Rectal smooth muscle tissue (tissue), 1 donor: ENCODE results near the gene CDH24.
A peak's percentile ranks its signal among the peaks of the same experiment; 100 is the strongest.

Experiments
- H3K27ac ChIP-seq: one replicate; pipeline ENCODE4 v1.7.0; 2013; ENCODE audit warnings: low read depth, low read length, inconsistent platforms
- H3K27me3 ChIP-seq: one replicate; pipeline ENCODE4 v1.7.0; 2013; ENCODE audit warnings: low read length; ENCODE audit not compliant: control insufficient read depth, insufficient read depth
- H3K36me3 ChIP-seq: one replicate; pipeline ENCODE4 v1.7.0; 2013; ENCODE audit warnings: low read length; ENCODE audit not compliant: control insufficient read depth, insufficient read depth
- H3K4me1 ChIP-seq: one replicate; pipeline ENCODE4 v1.7.0; 2013; ENCODE audit warnings: low read length; ENCODE audit not compliant: control insufficient read depth, insufficient read depth
- H3K4me3 ChIP-seq: one replicate; pipeline ENCODE4 v1.7.0; 2013; ENCODE audit warnings: low read length
- H3K9ac ChIP-seq: one replicate; pipeline ENCODE4 v1.7.0; 2013; ENCODE audit warnings: low read length

CDH24 gene

DNA sequence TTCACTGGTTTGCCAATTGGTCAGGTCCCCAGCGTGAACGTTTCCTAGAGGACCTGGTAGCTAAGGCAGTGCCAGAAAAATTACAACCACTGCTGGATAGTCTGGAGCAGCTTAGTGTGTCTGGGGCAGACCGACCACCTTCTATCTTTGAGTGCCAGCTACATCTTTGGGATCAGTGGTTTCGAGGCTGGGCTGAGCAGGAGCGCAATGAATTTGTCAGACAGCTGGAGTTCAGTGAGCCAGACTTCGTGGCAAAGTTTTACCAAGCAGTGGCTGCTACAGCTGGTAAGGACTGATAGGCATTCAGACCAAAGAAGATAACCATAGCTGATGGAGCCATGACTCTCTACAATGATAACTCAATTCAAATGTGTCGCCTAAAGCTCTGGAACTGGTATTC lies 40.5 kb upstream of the CDH24 start:
- peaks cover 22% of the 10 kb centered on the region for H3K4me1 ChIP-seq
- no peak overlapping the region for H3K27ac ChIP-seq
- H3K27me3 ChIP-seq = no peaks in the 10 kb centered on the region
- peaks cover 11% of the 10 kb centered on the region for H3K36me3 ChIP-seq
- H3K9ac ChIP-seq = no peak overlapping the region
- no peak overlapping the region for H3K4me3 ChIP-seq

- peaks cover 22% of the 10 kb centered on the region for H3K4me1 ChIP-seq
- H3K9ac ChIP-seq = peak within 1 kb of the TSS; percentile 97
- H3K36me3 ChIP-seq = peaks cover 18% of the 10 kb centered on the region
- H3K27ac ChIP-seq = peak within 1 kb of the TSS; percentile 100
- peak within 1 kb of the TSS; percentile 100 for H3K4me3 ChIP-seq
- no peaks in the 10 kb centered on the region for H3K27me3 ChIP-seq
Measured at GRCh38 chr14:23095196-23096108, 38.1 kb upstream of the CDH24 start, which contains the start of gene C14orf119. Gene C14orf119 (plus strand): TSS chr14:23095505. CDS start chr14:23097659, 2,154 bp downstream.

DNA sequence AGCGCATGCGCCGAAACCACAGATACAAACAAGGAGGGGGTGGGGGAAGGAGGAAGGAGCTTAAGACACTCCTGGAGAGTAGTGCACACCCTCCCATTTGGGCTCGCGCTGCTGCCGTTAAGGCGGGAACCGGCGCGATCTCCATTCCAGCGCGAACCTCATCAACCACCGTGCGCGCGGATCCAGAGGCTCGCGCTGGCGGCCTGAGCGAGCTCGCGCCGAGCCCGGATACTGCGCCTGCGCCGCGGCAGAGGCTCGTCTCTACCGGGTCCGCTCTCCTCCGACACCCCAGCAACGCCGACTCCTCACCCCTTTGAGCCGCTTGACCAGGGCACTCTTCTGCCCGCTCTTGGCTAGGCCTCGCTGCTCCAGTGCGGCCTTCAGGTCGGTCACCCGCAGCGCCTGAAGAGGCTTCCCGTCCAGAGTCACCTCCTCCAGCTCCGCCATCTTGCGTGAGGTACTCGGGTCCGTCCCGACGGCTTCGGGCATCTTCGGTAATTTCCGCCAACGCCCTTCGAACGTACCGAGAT lies 37.4 kb upstream of the CDH24 start, which contains the start of gene ACIN1:
Gene ACIN1, minus strand, starts transcription at position 471 of the 530 bp plus-strand sequence. Its CDS starts 24 bp downstream, at position 447.
- H3K27me3 ChIP-seq = no peaks in the 10 kb centered on the region
- peak within 1 kb of the TSS; percentile 97 for H3K9ac ChIP-seq
- H3K36me3 ChIP-seq = peaks cover 25% of the 10 kb centered on the region
- peak within 1 kb of the TSS; percentile 100 for H3K27ac ChIP-seq
- H3K4me3 ChIP-seq = peak within 1 kb of the TSS; percentile 100
- peaks cover 22% of the 10 kb centered on the region for H3K4me1 ChIP-seq

DNA sequence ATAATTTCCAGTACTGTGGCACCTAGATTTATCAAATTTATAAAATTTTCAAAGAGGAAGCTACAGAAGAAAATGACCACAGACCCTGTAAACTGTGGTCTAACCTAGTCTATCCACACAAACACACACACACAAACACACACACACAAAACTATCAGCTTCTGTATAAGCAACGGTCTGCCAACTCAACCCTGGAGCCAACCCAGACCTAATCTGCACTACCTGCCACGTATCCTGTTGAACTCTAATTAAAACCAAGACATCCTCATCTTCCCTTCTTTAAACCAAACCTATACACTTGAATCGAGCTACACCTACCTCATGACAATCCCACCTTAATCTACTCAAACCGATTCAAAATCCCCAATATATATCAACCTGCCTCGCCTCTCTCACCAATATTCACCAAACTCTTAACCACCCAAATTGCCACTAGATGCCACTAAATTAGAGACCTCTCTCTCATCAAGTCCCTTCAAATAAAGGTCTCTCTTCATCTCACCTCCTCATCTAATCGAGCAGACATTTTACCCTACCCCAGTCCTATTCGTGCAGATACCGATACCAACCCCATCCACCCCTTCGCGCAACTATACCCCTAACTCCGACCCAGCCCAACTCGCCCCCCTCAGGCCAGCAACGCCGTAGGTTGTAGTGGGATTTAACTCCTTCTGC lies 36.8 kb upstream of the CDH24 start:
- H3K4me1 ChIP-seq = peaks cover 22% of the 10 kb centered on the region
- H3K36me3 ChIP-seq = peaks cover 28% of the 10 kb centered on the region
- H3K27ac ChIP-seq = peak overlapping the region; percentile 100
- H3K27me3 ChIP-seq = no peaks in the 10 kb centered on the region
- peak overlapping the region; percentile 97 for H3K9ac ChIP-seq
- H3K4me3 ChIP-seq = peak overlapping the region; percentile 100

- H3K4me1 ChIP-seq = peaks cover 22% of the 10 kb centered on the region
- no peaks in the 10 kb centered on the region for H3K27me3 ChIP-seq
- peaks cover 27% of the 10 kb centered on the region for H3K36me3 ChIP-seq
- no peak overlapping the region for H3K27ac ChIP-seq
- H3K4me3 ChIP-seq = peak overlapping the region; percentile 100
- H3K9ac ChIP-seq = no peak overlapping the region
Measured at GRCh38 chr14:23093526-23093925, 36.2 kb upstream of the CDH24 start.

DNA sequence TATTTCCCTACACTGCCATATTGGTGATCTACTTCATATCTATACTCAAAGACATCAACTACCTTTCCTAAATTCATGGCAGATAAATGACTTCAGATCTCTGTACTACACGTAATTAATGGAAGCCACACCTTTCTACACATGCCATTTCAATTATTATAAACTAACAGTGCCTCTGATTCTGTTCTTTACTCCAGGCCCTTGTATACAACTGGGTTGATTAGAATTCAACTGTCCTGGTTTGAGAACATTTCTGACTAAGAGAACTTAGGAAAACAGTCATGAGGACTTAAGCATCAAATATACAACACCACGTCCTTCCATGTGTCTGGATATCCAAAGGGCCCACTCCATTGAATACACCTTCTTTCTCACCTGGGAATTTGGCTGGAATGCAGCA lies 35.8 kb upstream of the CDH24 start:
- Histone ChIP-seq H3K36me3 (peaks cover 26% of the 10 kb centered on the region), H3K4me1 (peaks cover 22% of the 10 kb centered on the region), H3K9ac (no peak overlapping the region), H3K27me3 (no peaks in the 10 kb centered on the region), H3K27ac (no peak overlapping the region), H3K4me3 (no peak overlapping the region)

DNA sequence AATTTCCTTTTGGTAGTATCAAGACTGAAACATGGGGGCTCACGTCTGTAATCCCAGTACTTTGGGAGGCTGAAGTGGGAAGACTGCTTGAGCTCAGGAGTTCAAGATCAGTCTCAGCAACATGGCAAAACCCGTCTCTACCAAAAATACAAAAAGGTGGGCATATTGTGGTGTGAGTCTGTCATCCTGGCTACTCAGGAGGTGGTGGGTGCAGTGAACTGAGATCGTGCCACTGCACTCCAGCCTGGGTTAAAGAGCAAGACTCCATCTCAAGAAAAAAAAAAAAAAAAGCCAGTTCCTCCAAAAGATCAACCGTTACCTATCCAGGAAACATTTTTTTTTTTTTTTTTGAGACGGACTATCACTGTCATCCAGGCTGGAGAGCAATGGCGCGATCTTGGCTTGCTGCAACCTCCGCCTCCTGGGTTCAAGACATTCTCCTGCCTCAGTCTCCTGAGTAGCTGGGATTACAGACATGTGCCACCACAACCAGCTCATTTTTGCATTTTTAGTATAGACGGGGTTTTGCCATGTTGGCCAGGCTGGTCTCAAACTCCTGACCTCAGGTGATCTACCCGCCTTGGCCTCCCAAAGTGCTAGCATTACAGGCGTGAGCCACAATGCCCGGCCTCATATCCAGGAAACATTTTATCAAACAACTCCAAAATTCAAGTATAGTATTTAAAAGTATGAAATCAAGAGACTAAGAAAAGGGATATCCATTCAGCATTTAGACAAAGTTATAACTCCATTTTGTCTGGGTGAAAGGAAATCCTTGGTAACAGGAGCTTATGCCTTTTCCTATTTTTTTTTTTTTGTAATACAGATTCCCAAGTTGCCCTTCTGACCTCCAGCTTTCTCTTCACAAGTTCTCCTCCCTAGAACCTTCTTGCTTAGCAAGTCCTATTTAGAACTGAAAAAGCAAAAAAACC lies 34.2 kb upstream of the CDH24 start:
- Histone ChIP-seq H3K4me3 (no peak overlapping the region), H3K9ac (no peak overlapping the region), H3K36me3 (peaks cover 30% of the 10 kb centered on the region), H3K4me1 (peaks cover 13% of the 10 kb centered on the region), H3K27ac (no peak overlapping the region), H3K27me3 (no peaks in the 10 kb centered on the region)

DNA sequence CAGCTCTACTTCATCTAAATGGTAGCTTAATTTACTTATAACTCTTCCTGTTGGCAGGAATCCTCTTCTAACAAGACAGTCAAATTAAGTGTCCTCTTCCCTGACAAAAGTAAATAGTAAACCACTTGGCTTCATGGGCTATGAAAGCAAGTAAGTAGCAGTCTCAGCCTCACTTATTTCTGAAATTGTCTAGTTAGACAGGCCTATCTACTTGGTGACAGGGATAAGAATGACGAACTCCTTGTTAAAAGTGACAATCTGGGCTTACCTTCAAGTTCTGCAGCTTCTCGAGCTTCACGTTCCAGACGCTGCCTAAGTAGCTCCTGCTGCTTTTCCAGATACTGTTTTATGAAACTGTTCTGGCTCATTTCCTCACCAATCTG lies 32.9 kb upstream of the CDH24 start:
- Histone ChIP-seq H3K27ac (no peak overlapping the region), H3K27me3 (no peaks in the 10 kb centered on the region), H3K9ac (no peak overlapping the region), H3K4me3 (no peak overlapping the region), H3K4me1 (peaks cover 12% of the 10 kb centered on the region), H3K36me3 (peaks cover 37% of the 10 kb centered on the region)

GRCh38 chr14:23089498-23090253 lies 32.4 kb upstream of the CDH24 start:
- peaks cover 37% of the 10 kb centered on the region for H3K36me3 ChIP-seq
- H3K9ac ChIP-seq = no peak overlapping the region
- no peaks in the 10 kb centered on the region for H3K27me3 ChIP-seq
- no peak overlapping the region for H3K4me3 ChIP-seq
- H3K4me1 ChIP-seq = peaks cover 12% of the 10 kb centered on the region
- no peak overlapping the region for H3K27ac ChIP-seq

GRCh38 chr14:23086565-23086964 lies 29.2 kb upstream of the CDH24 start:
- Histone ChIP-seq H3K27me3 (no peaks in the 10 kb centered on the region), H3K36me3 (peaks cover 35% of the 10 kb centered on the region), H3K4me1 (no peaks in the 10 kb centered on the region), H3K4me3 (no peak overlapping the region), H3K27ac (no peak overlapping the region), H3K9ac (no peak overlapping the region)

- Histone ChIP-seq H3K36me3 (peaks cover 39% of the 10 kb centered on the region), H3K9ac (no peak overlapping the region), H3K4me3 (no peak overlapping the region), H3K27ac (no peak overlapping the region), H3K27me3 (no peaks in the 10 kb centered on the region), H3K4me1 (no peaks in the 10 kb centered on the region)
Measured at GRCh38 chr14:23085458-23085857, 28.1 kb upstream of the CDH24 start.
